Endothelial cell of umbilical vein (primary cell): Measurements from ENCODE around the gene ACBD6.
"Not testable (repeated sequence)": the region's sequence is repeated elsewhere in the genome, so short reads cannot be mapped to it uniquely, and the experiment has no call there.

Experiments used
- CTCF ChIP-seq, 2 donors: IDR thresholded peaks; 1 replicate in 1 of 2; 2 replicates in 1 of 2; pipeline ENCODE4 v1.5.1; 2011; ENCODE audit warnings: low read length in 2 of 2, mild to moderate bottlenecking in 2 of 2, moderate library complexity in 2 of 2, control low read depth in 1 of 2, inconsistent platforms in 1 of 2, low read depth in 1 of 2; ENCODE audit not compliant: insufficient read depth in 1 of 2; ENCODE audit errors: extremely low read depth in 1 of 2
- EZH2 ChIP-seq: IDR thresholded peaks from 2 replicates; pipeline ENCODE4 v1.6.1; 2012; ENCODE audit warnings: borderline replicate concordance, low read depth, mild to moderate bottlenecking, moderate library complexity, low read length, inconsistent platforms; ENCODE audit not compliant: severe bottlenecking
- JUN ChIP-seq: IDR thresholded peaks from 2 replicates; pipeline ENCODE4 v1.6.1; 2011; ENCODE audit warnings: borderline replicate concordance, low read depth; ENCODE audit not compliant: insufficient read length, insufficient read depth
- MAX ChIP-seq: IDR thresholded peaks from 2 replicates; pipeline ENCODE4 v1.6.1; 2011; ENCODE audit not compliant: insufficient read depth, insufficient read length
- POLR2A ChIP-seq: IDR thresholded peaks from 2 replicates; pipeline ENCODE4 v1.6.1; 2012; ENCODE audit warnings: low read depth, mild to moderate bottlenecking, control low read depth, low read length
- POLR2AphosphoS5 ChIP-seq: IDR thresholded peaks from 2 replicates; pipeline ENCODE4 v1.6.1; 2012; ENCODE audit warnings: low read depth, mild to moderate bottlenecking, control low read depth, low read length, moderate library complexity; ENCODE audit not compliant: insufficient read depth

DNA sequence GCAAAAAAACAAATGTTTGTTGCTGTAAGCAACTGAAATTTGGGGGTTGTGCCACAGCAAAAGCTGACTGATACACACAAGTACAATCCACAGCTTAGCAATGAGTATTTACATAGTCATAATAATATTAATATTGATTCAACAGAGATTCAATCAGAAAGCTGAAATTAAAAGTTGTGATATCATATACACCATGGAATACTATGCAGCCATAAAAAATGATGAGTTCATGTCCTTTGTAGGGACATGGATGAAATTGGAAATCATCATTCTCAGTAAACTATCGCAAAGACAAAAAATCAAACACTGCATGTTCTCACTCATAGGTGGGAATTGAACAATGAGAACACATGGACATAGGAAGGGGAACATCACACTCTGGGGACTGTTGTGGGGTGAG lies 94.2 kb downstream of the ACBD6 start:
- TF ChIP-seq CTCF (IDR thresholded peaks at IDR 0.05; ENCODE audit: extremely low read depth in 1 of 2, insufficient read depth in 1 of 2, low read depth in 1 of 2, low read length in 2 of 2); POLR2A; JUN; POLR2AphosphoS5; EZH2; MAX: not testable (repeated sequence)
